B cell (primary cell): Measurements from ENCODE around the gene TBX3. TPM values are rescaled to one million over a fixed set of nuclear protein-coding genes. Genes with fewer than 3 reads are reported as not detected.

Experiments used
- ATAC-seq: fragments of 200-7000 bp; cut with Tn5 transposase; one replicate; pipeline ENCODE4 v1.10.0; 2021; ENCODE audit warnings: low read depth, mild to moderate bottlenecking, moderate number of reproducible peaks, moderate library complexity
- CTCF ChIA-PET: fragments of 350-600 bp; sonication (Branson Sonifier 250); formaldehyde crosslinking; loops from one replicate; lab custom pipeline; 2021; ENCODE audit warnings: antibody characterized with exemption, inconsistent platforms; lab: Charles Lee
- POLR2A ChIA-PET: fragments of 350-600 bp; sonication (Branson Sonifier 250); formaldehyde crosslinking; loops from one replicate; lab custom pipeline; 2021; ENCODE audit warnings: antibody characterized with exemption; lab: Charles Lee
- DNase-seq: peaks from one replicate; pipeline ENCODE4 v3.0.0; 2013
- H2AFZ ChIP-seq: 2 replicates; pipeline ENCODE4 v1.6.1; 2012; ENCODE audit warnings: mild to moderate bottlenecking, low read depth, low read length; ENCODE audit not compliant: insufficient read depth, poor library complexity, severe bottlenecking
- H3K27ac ChIP-seq, 2 donors: 1 replicate in 1 of 2; 2 replicates in 1 of 2; pipeline ENCODE4 v1.5.1; 2012 to 2013; ENCODE audit warnings: low read length in 2 of 2, mild to moderate bottlenecking in 2 of 2, moderate library complexity in 1 of 2
- H3K27me3 ChIP-seq, 4 experiments: fragments of 200-600 bp in 1 of 4; sonication (generic) in 1 of 4; replicated peaks in 1 of 4; 1 replicate in 2 of 4; 2 replicates in 2 of 4; pipeline versions ENCODE4 v1.6.1 to v1.7.0; 2013 to 2016; ENCODE audit warnings: low read length in 3 of 4, mild to moderate bottlenecking in 2 of 4, mixed read lengths in 1 of 4, moderate library complexity in 1 of 4; ENCODE audit not compliant: insufficient read depth in 4 of 4, control insufficient read depth in 3 of 4; ENCODE audit errors: control extremely low read depth in 1 of 4
- H3K36me3 ChIP-seq, 2 experiments: replicated peaks in 1 of 2; 1 replicate in 1 of 2; 2 replicates in 1 of 2; pipeline versions ENCODE4 v1.6.1 to v1.7.1; 2013; ENCODE audit warnings: low read length in 1 of 2; ENCODE audit not compliant: insufficient read depth in 2 of 2, control insufficient read depth in 1 of 2; ENCODE audit errors: control extremely low read depth in 1 of 2, extremely low read depth in 1 of 2
- H3K4me1 ChIP-seq, 2 donors: fragments of 200-600 bp in 1 of 2; sonication (generic) in 1 of 2; 1 replicate in 1 of 2; 2 replicates in 1 of 2; pipeline versions ENCODE4 v1.5.1 to v1.6.1; 2013 to 2017; ENCODE audit warnings: low read length in 2 of 2; ENCODE audit not compliant: control insufficient read depth in 2 of 2, insufficient read depth in 2 of 2
- H3K4me2 ChIP-seq: replicated peaks from 2 replicates; pipeline ENCODE3; 2012; ENCODE audit warnings: mild to moderate bottlenecking, low read depth, low read length; ENCODE audit not compliant: poor library complexity, severe bottlenecking
- H3K4me3 ChIP-seq, 5 experiments: fragments of 200-600 bp in 1 of 5; sonication (generic) in 1 of 5; 1 replicate in 3 of 5; 2 replicates in 2 of 5; pipeline versions ENCODE4 v1.5.1 to v1.7.0; 2011 to 2016; ENCODE audit warnings: low read length in 4 of 5, mild to moderate bottlenecking in 4 of 5, low read depth in 2 of 5, control low read depth in 1 of 5, moderate library complexity in 1 of 5; ENCODE audit not compliant: insufficient read depth in 1 of 5; ENCODE audit errors: control extremely low read depth in 1 of 5, extremely low read depth in 1 of 5
- H3K79me2 ChIP-seq: fragments of 200-600 bp; sonication (generic); one replicate; pipeline ENCODE4 v1.6.0; 2016; ENCODE audit warnings: low read length; ENCODE audit not compliant: control insufficient read depth, insufficient read depth
- H3K9ac ChIP-seq: fragments of 200-600 bp; sonication (generic); 2 replicates; pipeline ENCODE4 v1.6.1; 2017; ENCODE audit warnings: mild to moderate bottlenecking, low read length, moderate library complexity
- H3K9me3 ChIP-seq, 3 donors: one replicate each; pipeline versions ENCODE4 v1.6.1 to v1.7.1; 2013; ENCODE audit warnings: low read length in 2 of 3; ENCODE audit not compliant: control insufficient read depth in 2 of 3, insufficient read depth in 1 of 3; ENCODE audit errors: control extremely low read depth in 1 of 3
- H4K20me1 ChIP-seq: 2 replicates; pipeline ENCODE4 v1.6.0; 2012; ENCODE audit warnings: mild to moderate bottlenecking, low read length; ENCODE audit not compliant: insufficient read depth, control insufficient read depth, poor library complexity, severe bottlenecking
- H3K27ac Mint-ChIP-seq: one replicate; pipeline ENCODE4 v1.8.0; 2021; ENCODE audit warnings: mixed read lengths
- H3K27me3 Mint-ChIP-seq: one replicate; pipeline ENCODE4 v1.8.0; 2021; ENCODE audit warnings: mixed read lengths
- H3K4me1 Mint-ChIP-seq: one replicate; pipeline ENCODE4 v1.8.0; 2021; ENCODE audit warnings: mixed read lengths
- H3K4me3 Mint-ChIP-seq: one replicate; pipeline ENCODE4 v1.8.0; 2021; ENCODE audit warnings: mixed read lengths
- H3K9me3 Mint-ChIP-seq: one replicate; pipeline ENCODE4 v1.8.0; 2022; ENCODE audit warnings: mixed read lengths; ENCODE audit not compliant: insufficient read depth
- EZH2 ChIP-seq: IDR thresholded peaks from 2 replicates; pipeline ENCODE4 v1.6.1; 2012; ENCODE audit warnings: borderline replicate concordance, low read depth, mild to moderate bottlenecking, moderate library complexity, low read length; ENCODE audit not compliant: insufficient read depth, poor library complexity, severe bottlenecking
- WGBS: methylation state at CpG from one replicate; pipeline ENCODE4 v1.1.5; 2013; ENCODE audit warnings: missing lambda C conversion rate; ENCODE audit not compliant: insufficient coverage; 5-methylcytosine and 5-hydroxymethylcytosine counted together
- intact Hi-C: fragments of 100-400 bp; cut with micrococcal nuclease; formaldehyde crosslinking; loops from one replicate; pipeline ENCODE4 v1.10.0; 2022
- polyA plus RNA-seq: library from polyadenylated mRNA; depleted of rRNA; stranded (reverse); fragments of >200 nt; gene quantifications from 2 replicates; pipeline ENCODE4 v1.2.3, GENCODE V29; 2012
- total RNA-seq, 2 donors: library from RNA; stranded (reverse); fragments of 120-200 nt in 1 of 2; gene quantifications; 1 replicate in 1 of 2; 2 replicates in 1 of 2; pipeline versions ENCODE4 v1.2.3 to v1.2.4, GENCODE V29; 2013 to 2022
- TF ChIP-seq, protein P1 (sequence below): fragments of 200-600 bp; IDR thresholded peaks from one replicate; pipeline ENCODE4 v1.8.0; 2022; ENCODE audit warnings: antibody characterized with exemption, mild to moderate bottlenecking

TBX3 gene
- total and polyA plus RNA-seq, 2 donors (not counting 1 experiment from before 2014, with no cell fraction given): not detected

DNA sequence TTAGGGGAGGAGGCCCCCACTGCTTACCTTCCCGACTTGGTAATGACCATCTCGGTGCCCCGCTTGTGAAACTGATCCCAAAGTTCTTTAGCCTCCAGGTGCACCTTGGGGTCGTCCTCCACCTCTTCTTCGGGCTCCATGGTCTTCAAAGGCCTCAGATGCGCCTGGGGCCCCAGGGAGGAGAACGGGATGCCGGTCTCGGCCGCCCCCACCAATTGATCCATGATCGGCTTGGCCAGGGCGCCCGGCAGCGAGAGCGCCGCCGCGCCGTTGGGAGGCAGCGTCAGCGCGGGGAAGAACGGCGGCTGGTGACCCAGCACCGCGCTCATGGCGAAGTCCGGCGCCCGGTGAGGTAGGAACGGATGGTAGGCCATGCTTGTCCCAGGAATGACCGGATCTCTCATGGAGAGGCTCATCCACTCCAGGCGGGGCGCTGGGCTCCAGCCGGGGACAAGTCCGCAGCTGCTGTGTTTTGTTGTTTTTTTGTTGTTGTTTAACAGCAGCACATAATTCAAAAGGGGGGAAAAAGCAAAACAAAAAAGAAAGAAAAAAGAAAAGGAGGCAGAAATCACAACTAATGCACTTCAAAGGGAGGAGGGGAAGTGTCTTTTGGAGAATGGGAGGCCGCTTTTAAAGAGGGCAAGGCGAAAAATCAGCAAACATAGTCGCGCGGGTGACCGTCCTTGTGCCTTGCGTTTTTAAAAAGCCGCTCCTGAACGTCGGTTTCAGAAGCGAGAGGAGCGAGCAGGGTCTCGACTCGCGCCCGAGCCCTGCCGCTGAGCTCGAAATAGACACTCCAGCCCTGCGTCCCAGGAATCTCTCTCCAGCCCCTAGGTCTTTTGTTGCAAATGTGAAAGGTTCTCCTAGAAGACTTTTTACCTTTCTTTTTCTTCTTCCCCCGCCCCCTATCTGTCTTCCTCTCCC is 928 bp downstream of the TBX3 start:
- H3K9me3 ChIP-seq: peaks cover 0 to 44% (median 0%) of the 10 kb centered on the region in 3 donors
- peaks cover 0 to 87% (median 65%) of the 10 kb centered on the region in 4 experiments for H3K27me3 ChIP-seq
- H3K4me1 ChIP-seq: peaks cover 22 to 27% of the 10 kb centered on the region in 2 donors
- H3K9ac ChIP-seq: peak overlapping the region; percentile 59
- Mint-ChIP-seq H3K4me3 (peak overlapping the region; percentile 88), H3K27me3 (peaks cover 90% of the 10 kb centered on the region), H3K4me1 (peaks cover 24% of the 10 kb centered on the region), H3K27ac (no peak overlapping the region), H3K9me3 (no peaks in the 10 kb centered on the region)
- peak overlapping the region; percentile 74 for H3K4me2 ChIP-seq
- no peak overlapping the region for H3K27ac ChIP-seq
- intact Hi-C loops: no loop called here
- peak overlapping the region in 3 of 5 experiments; percentile 34 to 60 (median 43) for H3K4me3 ChIP-seq
- ChIA-PET CTCF (interaction anchor here (0.6 kb wide), 1 partner anchor 11 kb away, joined by 4 read pairs; no protein-coding TSS in a partner anchor), POLR2A (no interaction called here)
- H3K36me3 ChIP-seq: no peaks in the 10 kb centered on the region
- ATAC-seq: no peak
- H2AFZ ChIP-seq: peak overlapping the region; percentile 65
- no peaks in the 10 kb centered on the region for H3K79me2 ChIP-seq
- no peak for DNase-seq
- TF ChIP-seq, protein P1, sequence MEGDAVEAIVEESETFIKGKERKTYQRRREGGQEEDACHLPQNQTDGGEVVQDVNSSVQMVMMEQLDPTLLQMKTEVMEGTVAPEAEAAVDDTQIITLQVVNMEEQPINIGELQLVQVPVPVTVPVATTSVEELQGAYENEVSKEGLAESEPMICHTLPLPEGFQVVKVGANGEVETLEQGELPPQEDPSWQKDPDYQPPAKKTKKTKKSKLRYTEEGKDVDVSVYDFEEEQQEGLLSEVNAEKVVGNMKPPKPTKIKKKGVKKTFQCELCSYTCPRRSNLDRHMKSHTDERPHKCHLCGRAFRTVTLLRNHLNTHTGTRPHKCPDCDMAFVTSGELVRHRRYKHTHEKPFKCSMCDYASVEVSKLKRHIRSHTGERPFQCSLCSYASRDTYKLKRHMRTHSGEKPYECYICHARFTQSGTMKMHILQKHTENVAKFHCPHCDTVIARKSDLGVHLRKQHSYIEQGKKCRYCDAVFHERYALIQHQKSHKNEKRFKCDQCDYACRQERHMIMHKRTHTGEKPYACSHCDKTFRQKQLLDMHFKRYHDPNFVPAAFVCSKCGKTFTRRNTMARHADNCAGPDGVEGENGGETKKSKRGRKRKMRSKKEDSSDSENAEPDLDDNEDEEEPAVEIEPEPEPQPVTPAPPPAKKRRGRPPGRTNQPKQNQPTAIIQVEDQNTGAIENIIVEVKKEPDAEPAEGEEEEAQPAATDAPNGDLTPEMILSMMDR: no peak
- no peak for TF ChIP-seq EZH2
- H4K20me1 ChIP-seq: no peaks in the 10 kb centered on the region
- 10% methylated on average over 56 of the region's 56 CpGs for WGBS
